Stimulated activated CD4-positive, alpha-beta T cell treated with anti-CD3 and anti-CD28 coated beads, Interleukin-2, amount 100 ng/mL, for 48 hours (primary cell): ENCODE results near the gene KRTAP5-2.

Experiments
- DNase-seq, 2 donors: peaks; one replicate each; pipeline ENCODE4 v3.0.0-alpha.2; 2020

KRTAP5-2 gene

DNA sequence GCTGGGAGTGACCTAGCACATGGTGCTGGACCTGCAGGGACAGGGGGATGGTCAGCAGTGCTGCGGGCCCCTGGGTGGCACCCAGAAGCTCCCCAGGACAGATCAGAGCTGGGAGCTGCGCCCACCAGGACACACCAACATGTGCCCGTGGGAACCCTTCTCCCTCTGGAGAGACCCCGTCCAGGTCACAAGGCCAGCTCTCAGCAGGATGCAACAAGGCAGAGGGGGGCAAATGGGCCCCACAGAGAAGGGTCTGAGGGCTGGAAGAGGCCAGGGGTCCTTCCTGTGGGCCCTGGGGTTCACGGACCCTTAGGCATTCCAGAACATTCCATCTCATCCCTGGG is 32.2 kb downstream of the KRTAP5-2 start:
- no peak for DNase-seq

DNA sequence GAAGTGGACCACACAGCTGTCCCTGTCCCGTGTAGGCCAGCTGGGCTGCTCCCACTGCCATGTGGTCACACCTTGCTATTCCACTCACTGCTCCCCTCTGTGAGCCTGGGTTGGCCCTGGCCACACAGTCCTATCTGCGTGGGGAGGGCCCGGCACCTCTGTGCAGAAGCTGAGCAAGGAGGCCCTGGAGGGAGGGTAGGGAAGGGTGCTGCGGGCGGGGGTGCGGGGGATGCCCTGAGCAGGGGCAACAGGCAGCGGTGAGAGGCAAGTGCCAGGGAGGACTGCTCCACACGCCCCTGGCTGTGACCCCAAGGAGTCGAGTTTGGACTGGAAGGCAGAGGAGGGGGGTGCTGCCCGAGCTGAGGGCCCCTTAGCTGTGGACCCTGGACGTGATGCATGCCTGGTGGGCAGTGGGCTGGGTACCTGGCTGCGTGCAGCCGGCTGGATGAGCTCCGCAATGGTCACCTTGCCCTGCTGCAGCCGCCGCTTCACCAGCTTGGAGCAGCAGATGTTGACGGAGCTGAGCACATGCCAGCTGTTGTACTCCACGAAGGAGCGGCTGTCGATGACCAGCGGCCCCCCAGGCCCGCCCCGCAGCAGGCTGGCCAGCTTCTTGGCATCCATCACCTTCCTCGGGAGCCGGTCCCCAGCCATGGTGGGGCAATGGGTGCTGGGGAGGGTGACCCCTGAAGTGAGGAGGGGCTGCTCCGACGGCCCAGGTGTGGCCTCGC is 32.8 kb downstream of the KRTAP5-2 start:
- no peak for DNase-seq

DNA sequence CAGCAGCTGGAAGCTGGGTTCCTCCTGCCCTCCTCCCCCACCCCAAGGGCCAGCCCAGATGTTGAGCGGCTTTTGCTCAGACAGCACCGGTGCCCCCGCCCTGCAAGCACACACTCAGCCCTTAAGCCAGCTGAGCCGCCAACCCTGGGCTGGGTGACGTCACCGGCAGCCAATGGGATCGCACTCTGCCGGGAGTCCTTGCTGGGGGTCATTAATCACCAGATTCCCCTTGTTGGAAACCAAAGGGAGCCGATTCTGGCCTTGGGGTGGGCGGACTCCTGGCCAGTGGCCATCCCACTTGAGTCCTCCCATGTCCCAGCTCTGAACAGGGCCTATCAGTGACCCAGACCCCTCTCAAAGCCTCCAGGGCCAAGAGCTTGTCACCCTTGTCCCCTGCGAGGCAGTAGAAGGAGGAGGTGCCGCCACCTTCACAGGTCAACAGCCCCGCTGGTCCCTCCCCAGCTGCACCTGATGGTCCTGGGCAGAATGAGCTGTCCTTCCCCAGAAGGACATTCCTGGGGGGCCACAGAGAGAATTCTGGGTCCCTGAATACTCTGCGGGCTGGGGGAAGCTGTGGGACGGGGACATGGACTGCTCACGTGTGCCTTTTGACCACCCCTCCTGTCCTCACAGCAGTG is 33.4 kb downstream of the KRTAP5-2 start:
- no peak for DNase-seq

DNA sequence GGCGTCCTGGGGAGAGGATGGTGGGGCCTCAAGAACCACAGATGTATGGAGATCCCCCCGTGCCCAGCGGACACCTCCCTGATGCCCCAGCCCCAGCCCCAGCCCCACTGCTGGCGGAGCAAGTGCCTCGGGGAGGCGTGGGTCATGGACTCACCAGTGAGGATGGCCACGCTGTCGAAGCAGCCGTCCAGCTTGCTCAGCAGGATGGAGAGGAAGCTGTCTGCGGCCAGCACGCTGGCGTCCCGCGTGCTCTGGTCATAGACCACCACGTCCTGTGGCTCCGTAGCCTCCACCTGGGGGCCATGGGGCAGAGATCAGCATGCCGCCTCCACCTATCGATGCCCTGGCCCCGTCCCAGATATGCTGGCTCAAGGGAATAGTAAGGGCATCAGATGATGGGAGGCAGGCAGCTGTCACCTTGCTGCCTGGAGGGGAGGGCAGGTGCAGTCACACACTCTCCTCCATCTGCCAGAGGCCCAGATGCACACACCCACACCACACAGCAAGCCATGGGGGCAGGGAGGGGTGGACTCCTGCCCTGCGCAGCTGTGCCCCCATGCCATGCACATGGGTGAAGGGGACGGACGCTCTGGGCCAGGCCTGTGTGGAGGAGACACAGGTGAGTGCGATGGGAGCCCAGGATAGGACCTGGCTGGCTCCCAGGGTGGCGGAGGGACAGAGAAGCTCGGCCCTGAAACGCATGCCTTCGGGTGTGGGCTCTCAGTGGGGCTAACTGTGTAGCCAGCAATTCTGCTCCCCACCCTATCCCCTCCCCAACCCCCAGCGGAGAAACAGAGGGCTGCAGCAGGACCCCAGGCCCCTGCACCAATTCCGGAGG is 34.2 kb downstream of the KRTAP5-2 start:
- no peak for DNase-seq

DNA sequence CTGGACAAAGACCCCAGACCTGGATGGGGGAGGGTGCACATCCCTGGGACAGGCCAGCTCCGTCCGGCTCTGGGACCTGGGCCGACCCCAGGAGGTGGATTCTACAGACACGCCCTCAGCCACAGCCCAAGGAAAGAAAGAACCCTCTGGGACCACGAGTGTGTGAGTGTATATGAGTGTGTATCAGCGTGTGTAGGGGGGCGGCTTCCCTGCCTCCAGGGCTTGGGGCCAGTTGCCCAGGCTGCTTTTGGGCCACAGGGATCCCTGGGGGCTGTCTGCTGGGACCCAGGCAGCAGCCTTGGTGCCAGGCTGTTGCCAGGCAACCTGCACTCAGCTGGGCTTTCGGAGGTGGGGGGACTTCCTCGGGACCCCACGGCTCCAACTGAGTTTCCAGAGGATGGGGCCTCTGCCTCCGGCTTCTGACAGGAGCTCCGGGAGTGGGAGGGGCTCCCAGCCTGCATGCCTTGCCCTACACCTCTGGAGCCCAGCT is 34.9 kb downstream of the KRTAP5-2 start:
- no peak for DNase-seq

DNA sequence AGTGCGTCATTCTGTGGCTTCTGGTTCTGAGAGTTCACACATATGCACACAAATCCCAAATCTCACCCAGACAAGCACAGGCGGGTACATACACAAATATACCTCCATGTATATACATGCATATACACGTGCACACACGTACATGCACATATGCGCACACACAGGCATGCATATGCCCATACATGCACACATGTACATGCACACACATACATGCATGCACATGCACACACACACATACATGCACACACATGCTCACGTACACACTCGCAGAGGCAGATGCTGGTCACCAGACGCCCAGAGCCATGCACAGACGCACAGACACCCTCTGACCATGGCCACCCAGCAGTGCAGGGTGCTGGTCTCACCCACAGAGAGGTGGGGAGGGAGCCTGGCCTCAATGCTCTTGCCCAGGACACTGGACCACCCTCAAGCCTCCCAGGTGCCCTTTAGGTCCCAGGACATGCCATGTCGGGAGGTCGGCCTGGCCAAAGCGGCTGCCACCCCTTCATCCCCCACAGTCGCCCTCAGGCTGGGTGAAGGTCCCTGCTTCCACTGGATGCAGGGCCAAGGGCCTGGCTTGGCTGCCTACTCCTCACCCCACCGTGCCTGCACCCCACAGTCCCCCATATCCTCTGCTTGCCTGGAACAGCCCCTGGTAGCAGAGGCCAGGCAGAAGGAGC is 35.5 kb downstream of the KRTAP5-2 start:
- no peak for DNase-seq

DNA sequence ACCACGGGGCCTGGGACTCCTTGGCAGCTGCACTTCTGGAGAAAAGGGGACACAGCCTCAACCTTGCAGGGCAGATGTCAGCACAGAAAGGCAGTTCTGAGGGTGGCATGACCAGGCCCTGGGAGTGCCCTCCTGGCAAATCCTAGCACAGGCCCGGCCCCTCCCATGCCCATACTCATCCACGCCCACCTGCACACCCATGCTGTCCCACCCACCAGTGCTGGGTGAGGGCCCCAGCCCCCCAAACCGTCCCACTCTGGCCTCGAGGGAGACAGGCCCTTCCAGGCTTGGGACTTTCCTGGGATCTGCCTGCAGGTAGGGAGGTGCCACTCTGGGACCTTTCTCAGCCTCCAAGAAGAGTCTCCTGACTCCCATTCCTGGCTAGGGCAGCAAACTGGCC is 36.1 kb downstream of the KRTAP5-2 start:
- no peak for DNase-seq

DNA sequence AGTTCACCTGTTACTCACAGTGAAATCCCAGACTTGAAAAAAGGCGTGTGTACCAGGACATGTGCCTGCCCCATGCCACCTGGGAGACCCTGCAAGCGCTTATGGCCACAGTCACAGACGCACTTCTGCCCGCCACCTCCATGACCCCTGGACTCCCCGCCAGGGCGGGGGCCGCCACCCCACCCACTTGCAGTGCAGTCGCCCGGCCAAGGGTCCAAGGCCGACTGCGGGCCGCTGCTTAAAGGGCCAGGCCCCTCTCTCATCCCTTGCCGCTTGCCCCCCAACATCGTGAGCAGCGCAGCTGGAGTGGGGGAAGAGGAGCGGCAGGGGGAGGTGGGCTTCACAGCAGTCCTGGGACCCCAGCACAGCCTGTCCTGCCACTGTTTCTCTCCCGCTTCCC is 36.8 kb downstream of the KRTAP5-2 start:
- no peak for DNase-seq

DNA sequence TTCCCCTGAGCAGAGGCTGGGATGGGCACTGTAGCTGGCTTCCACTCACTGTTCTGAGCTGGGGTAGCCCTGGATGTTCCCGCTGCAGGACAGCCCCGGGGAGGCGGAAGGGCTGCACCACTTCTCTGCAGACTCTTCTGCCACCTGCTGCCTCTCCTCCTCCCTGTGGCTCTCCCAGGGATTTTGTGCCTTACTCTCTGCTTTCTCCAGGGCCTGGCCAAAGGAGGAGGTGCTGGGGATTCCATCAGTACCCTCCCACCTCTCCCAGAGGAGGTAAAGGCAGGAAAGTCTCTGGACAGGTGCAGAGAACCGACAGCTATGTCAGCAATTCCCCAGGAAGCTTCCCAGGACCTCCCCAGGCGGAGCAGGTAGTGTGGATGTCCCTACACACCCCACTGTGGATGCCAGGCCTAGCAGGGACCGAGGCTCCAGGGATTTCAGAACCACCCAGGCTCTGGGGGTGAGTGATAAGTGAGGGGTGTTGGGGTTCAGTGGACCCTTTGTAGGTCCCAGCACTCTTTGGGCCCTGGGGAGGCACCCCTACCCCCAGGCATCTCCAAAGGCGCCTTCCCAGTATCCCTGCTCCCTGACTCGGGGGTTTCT is 37.3 kb downstream of the KRTAP5-2 start:
- no peak for DNase-seq

DNA sequence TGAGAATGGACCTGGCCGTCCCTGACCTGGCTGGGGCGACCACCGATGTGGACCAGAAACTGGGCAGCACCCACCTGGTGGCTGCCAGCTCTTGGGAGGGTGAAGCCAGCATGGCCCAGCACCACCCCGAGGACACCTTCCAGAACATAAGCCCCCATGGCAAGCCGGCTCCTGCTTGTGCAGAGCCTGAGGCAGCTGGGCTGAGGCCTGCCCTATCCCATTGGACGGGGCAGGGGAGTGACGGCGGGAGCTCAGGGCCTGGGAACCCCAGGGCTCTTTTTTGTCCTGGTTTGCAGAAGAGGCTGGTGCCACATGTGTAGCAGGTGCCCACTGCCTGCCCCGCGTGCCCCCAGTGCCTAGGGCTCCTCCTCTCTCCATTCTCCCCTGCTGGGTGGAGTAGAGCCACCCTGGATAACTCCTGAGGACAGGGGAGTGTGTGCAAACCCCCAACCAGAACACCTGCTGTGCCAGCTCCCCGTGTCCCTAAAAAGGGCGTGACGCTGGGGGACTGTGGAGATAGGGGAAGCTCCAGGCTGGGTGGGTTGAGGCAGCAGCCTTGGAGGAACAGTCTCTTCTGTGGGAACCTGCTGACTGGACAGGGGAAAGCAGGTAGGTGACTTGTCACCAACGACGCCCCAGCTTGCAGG is 38.0 kb downstream of the KRTAP5-2 start:
- no peak for DNase-seq

DNA sequence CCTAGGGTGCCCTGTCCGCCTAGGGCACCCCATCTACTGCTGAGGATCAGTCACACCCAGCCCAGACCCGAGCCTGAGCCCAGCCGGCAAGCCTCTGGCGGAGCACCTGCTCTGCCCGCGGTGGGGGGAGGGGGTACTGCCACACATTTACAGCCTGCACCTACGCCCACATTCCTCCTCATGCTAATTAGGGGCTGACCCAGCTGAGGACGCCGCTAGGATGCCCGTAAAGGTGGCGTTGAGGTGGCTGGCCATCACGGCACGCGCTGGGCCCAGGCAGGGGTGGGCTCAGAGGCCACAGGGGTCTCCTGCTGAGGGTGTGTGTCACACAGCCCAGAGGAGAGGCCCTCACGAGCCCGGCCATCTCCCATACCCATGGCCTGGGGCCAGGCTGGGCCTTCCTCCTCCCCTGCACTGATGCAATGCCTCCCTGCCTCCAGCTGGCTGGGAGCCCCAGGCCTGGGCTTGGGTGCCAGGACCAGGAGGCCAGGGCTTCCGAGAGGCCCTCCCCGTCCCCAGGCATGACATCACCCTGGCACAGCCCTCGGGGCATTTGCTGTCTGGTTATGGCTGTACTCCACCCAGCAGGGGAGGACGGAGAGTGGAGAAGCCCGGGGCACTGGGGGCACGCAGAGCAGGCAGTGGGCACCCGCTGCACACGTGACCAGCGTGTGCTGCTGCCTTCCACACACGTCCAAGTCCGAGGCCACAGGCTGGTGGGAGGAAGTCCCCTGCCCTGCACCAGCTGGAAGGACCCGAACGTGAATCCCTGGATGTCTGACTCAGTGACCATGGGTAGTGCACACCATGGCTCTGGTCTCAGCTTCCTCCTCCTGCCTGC is 38.8 kb downstream of the KRTAP5-2 start:
- DNase-seq = no peak

DNA sequence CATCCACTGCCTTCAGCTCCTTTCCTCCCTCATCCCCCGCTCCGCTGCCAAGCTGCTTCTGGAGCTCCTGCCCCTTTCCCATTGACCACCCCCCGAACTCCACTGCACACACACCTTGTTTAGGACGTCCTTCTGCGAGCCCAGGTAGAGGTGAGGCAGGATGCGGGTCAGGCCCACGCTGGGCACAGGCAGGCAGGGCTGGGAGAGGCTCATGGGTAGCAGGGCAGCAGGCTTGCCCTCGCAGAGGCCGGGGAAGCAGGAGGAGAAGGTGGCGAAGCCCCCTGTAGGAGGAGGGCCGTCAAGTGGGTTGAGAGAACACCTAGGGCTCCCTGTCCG is 39.4 kb downstream of the KRTAP5-2 start:
- DNase-seq = no peak

DNA sequence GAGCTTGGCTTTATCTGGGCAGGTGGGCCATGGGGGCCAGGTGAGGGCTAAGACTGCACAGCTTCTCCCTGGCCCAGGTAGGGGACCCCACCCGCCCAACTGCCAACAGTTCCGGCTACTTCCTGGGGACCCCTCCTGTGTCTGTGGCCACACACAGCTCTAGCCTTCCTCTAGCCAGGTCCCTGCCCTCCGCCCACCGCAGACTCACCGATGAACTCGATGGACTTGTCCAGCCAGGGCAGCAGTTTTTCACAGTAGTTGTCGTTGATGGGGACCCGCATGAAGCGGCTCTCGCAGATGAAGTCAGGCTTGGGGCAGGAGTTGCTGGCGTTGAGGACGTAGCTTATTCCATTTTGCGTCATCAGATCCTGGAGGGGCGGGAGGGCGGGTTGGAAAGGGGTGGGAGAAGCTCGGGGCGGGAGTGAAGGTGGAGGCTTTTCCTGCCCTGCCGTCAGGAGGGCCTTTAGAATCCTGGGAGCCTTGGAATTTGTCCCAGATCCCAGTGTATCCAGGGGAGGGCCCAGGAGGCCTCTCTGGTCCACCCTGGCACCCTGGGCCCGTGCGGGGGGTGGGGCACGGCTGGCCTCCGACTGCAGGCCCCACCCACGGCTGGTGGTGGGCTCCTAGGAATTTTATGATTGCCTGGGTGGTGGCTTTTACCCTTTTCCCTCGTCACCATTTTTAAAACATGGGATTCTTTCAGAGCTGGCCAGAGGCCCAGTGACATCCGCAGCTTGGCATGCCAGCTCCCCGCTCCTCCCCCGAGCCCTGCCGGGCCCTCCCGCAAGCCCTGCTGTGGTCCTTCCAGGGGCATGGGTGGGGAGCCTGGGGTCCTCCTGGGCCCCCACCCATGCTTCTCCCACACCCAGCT is 40.0 kb downstream of the KRTAP5-2 start:
- DNase-seq = no peak

DNA sequence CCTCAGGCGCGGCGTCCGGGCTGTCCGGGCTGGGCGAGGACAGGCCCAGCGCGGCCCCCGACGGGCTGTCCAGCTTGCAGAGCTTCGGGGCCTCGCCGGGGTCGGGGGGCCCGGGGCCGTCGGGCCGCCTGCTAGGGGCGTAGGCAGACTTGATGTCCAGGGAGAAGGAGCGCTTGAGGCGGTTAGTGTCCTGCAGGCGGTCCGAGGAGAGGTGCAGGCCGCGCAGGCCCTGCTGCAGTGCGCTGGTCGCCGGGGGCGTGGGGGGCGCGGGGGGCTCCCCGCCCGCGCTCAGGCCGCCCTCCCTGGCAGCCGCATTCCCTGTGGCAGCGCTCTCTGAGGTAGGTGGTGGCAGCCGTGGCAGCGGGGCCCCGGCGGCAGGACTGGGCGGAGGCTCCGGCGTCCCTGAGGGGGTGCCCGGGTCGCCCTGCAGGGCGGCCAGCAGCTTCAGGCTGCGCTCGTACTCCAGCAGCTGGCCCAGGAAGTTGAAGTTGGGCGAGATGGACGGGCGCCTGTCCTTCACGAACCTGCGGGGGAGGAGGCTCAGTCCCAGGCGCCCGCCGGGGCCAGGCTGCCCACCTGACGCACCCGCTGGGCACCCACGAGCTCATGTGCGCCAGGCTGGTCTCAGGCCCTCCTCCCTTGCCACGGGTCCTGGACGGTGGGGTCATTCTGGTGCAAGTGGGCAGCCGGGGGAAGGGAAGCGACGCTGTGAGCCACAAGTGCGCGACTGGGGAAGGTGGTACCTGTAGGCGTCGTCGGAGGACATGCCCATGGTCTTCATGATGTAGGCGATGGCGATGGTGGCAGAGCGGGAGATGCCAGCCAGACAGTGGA is 40.8 kb downstream of the KRTAP5-2 start:
- no peak for DNase-seq

DNA sequence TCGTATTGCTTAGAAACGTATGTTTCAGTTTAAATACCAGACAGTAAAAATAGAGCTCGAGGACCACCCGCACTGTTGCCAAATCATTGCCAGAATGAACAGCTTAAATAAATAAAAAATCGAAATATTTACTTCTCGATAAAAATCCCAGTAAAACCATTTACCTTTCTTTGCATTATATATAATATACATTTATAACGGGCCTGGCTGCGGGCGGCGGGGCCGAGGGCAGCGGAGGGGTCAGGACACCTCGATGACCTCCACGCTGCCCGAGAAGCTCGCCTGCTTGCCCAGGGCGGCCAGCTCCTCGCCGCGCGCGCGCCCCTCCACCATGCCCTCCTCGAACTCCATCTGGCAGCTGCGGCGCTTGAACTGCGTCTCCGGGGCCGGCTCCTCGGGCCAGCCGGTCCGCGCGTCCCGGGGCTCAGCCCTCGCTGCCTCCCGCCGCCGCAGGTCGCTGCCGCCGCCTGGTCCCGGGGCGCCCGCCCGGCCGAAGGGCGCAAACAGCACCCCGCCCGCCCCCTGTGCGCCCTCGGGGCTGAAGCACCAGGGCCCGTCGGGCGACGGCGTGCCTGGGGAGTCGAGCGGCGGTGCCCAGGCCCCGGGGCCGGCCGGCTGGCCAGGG is 41.7 kb downstream of the KRTAP5-2 start:
- DNase-seq = no peak

DNA sequence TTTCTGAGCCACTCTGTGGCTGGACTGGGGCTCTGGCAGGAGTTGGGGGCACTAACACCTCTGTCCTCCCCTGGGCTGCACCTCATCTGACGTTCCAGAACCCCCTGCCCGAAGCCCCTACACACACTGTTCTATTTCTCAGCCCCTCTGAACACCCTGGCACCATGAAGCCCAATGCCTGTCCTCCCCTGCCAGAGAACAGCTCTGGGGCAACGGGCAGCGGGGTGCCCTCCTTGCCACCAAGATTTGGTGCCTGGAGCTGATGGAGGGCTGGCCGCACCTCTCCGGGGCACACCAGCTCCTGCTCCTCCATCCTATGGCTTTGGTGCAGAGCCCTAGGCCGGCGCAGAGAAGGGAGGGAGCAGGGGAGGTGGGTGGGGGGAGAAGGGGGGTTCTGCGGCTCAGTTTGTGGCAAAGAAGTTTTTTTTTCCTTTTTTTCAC is 42.4 kb downstream of the KRTAP5-2 start:
- DNase-seq = no peak

DNA sequence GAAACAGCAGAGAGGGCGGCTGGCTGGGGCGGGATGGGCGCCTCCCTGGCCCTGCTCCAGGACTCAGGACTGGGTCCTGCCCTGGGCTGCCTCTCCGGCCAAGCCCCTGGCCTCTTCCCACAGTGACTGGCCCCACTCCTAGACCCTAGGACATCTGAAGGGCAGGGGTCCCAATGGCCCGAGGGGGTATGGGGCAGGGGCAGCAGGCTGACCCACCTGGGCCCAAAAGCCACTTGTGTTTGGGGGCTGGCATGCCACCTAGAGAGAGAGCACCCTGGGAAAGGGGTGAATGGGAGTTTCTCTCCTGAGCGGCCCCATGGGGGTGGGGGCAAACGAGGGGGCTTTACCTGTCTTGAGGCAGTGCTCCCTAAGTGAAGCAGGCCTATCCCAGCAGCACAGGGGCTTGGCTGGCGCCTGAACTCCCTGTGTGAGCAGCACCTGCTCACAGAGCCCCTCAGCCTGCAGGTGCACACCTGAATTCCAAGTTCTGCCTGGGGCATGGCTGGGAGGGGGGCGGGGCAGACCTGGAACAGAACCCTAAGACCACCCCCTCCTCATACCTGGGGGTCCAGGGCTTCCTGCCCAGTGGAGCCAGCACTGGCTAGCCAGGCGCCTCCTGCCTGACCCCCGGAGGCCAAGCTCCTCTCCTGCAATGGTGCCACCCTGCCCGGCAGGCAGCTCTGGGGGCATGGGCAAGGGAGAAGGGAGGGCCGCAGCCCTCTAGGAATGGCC is 42.9 kb downstream of the KRTAP5-2 start:
- DNase-seq = no peak
